Endothelial cell of umbilical vein (primary cell): ENCODE measurements around the gene CTSC. TPM values are rescaled to one million over a fixed set of nuclear protein-coding genes. Genes with fewer than 3 reads are reported as not detected.

Experiments
- BruUV-seq: library from RNA; stranded (reverse); fragments of 400-500 nt; replicated peaks from 2 replicates; lab custom pipeline; 2021; lab: Mats Ljungman, UMichigan
- CTCF ChIA-PET: fragments of 300-600, 350-600 bp; sonication (Branson Sonifier 250); formaldehyde crosslinking; loops from one replicate; lab custom pipeline; 2021; ENCODE audit warnings: antibody characterized with exemption, inconsistent platforms; lab: Charles Lee
- POLR2A ChIA-PET: fragments of 300-600, 350-600 bp; sonication (Branson Sonifier 250); formaldehyde crosslinking; loops from one replicate; lab custom pipeline; 2021; ENCODE audit warnings: antibody characterized with exemption, inconsistent platforms; lab: Charles Lee
- DNase-seq: peaks from one replicate; pipeline ENCODE4 v3.0.0-alpha.2; 2011; ENCODE audit warnings: low read depth, low spot score
- FAIRE-seq: peaks from 2 replicates; lab custom pipeline; 2011; peaks lifted over from hg19 to GRCh38; lab: Jason Lieb, UNC
- H2AFZ ChIP-seq: 2 replicates; pipeline ENCODE4 v1.6.0; 2012; ENCODE audit warnings: low read depth, low read length, control low read depth, inconsistent platforms
- H3K27ac ChIP-seq: 2 replicates; pipeline ENCODE4 v1.5.1; 2011; ENCODE audit warnings: low read depth, mild to moderate bottlenecking, control low read depth, low read length, moderate library complexity; ENCODE audit not compliant: insufficient read depth
- H3K27me3 ChIP-seq, 2 experiments: 2 replicates each; pipeline versions ENCODE4 v1.6.0 to v1.6.1; 2011; ENCODE audit warnings: low read length in 2 of 2, mixed read lengths in 1 of 2; ENCODE audit not compliant: control insufficient read depth in 2 of 2, insufficient read depth in 2 of 2
- H3K36me3 ChIP-seq, 2 experiments: 2 replicates in 1 of 2; 3 replicates in 1 of 2; pipeline ENCODE4 v1.5.1; 2011; ENCODE audit warnings: low read length in 2 of 2, mild to moderate bottlenecking in 1 of 2, moderate library complexity in 1 of 2; ENCODE audit not compliant: control insufficient read depth in 2 of 2, insufficient read depth in 2 of 2; ENCODE audit errors: extremely low read depth in 1 of 2
- H3K4me1 ChIP-seq: 3 replicates; pipeline ENCODE4 v1.5.1; 2011; ENCODE audit warnings: mild to moderate bottlenecking, low read length; ENCODE audit not compliant: control insufficient read depth, insufficient read depth; ENCODE audit errors: extremely low read depth
- H3K4me2 ChIP-seq: 2 replicates; pipeline ENCODE4 v1.6.1; 2011; ENCODE audit warnings: low read length, control low read depth, mixed read lengths; ENCODE audit not compliant: insufficient read depth
- H3K4me3 ChIP-seq, 3 experiments: fragments of 200-600 bp in 1 of 3; sonication (generic), shearing (Covaris generic) in 1 of 3; replicated peaks in 1 of 3; 2 replicates each; pipeline ENCODE4 v1.5.1; 2011 to 2016; ENCODE audit warnings: control low read depth in 3 of 3, low read length in 3 of 3, mild to moderate bottlenecking in 2 of 3, inconsistent platforms in 1 of 3, low read depth in 1 of 3, moderate library complexity in 1 of 3; ENCODE audit not compliant: insufficient read depth in 1 of 3
- H3K79me2 ChIP-seq: 2 replicates; pipeline ENCODE4 v1.6.0; 2012; ENCODE audit warnings: low read length, inconsistent platforms; ENCODE audit not compliant: control insufficient read depth, insufficient read depth
- H3K9ac ChIP-seq: replicated peaks from 2 replicates; pipeline ENCODE3; 2011; ENCODE audit warnings: low read length, control low read depth; ENCODE audit not compliant: insufficient read depth; ENCODE audit errors: extremely low read depth
- H3K9me1 ChIP-seq: replicated peaks from 3 replicates; pipeline ENCODE4 v1.6.0; 2011; ENCODE audit warnings: mild to moderate bottlenecking, low read length; ENCODE audit not compliant: control insufficient read depth, insufficient read depth; ENCODE audit errors: extremely low read depth
- H3K9me3 ChIP-seq: replicated peaks from 2 replicates; pipeline ENCODE4 v1.5.1; 2012; ENCODE audit warnings: low read length, inconsistent platforms; ENCODE audit not compliant: control insufficient read depth, insufficient read depth
- H4K20me1 ChIP-seq: replicated peaks from 2 replicates; pipeline ENCODE3; 2011; ENCODE audit warnings: mild to moderate bottlenecking, low read length; ENCODE audit not compliant: control insufficient read depth, insufficient read depth; ENCODE audit errors: extremely low read depth
- CTCF ChIP-seq, 2 donors: IDR thresholded peaks; 1 replicate in 1 of 2; 2 replicates in 1 of 2; pipeline ENCODE4 v1.5.1; 2011; ENCODE audit warnings: low read length in 2 of 2, mild to moderate bottlenecking in 2 of 2, moderate library complexity in 2 of 2, control low read depth in 1 of 2, inconsistent platforms in 1 of 2, low read depth in 1 of 2; ENCODE audit not compliant: insufficient read depth in 1 of 2; ENCODE audit errors: extremely low read depth in 1 of 2
- EZH2 ChIP-seq: IDR thresholded peaks from 2 replicates; pipeline ENCODE4 v1.6.1; 2012; ENCODE audit warnings: borderline replicate concordance, low read depth, mild to moderate bottlenecking, moderate library complexity, low read length, inconsistent platforms; ENCODE audit not compliant: severe bottlenecking
- GATA2 ChIP-seq: IDR thresholded peaks from 2 replicates; pipeline ENCODE4 v1.7.0; 2011; ENCODE audit warnings: low read depth, mild to moderate bottlenecking, moderate library complexity, mixed read lengths, low read length; ENCODE audit not compliant: insufficient read length, insufficient read depth
- MAX ChIP-seq: IDR thresholded peaks from 2 replicates; pipeline ENCODE4 v1.6.1; 2011; ENCODE audit not compliant: insufficient read depth, insufficient read length
- MYC ChIP-seq: IDR thresholded peaks from one replicate; pipeline ENCODE4 v1.6.1; 2011; ENCODE audit warnings: mild to moderate bottlenecking, low read depth, low read length
- POLR2AphosphoS5 ChIP-seq: IDR thresholded peaks from 2 replicates; pipeline ENCODE4 v1.6.1; 2012; ENCODE audit warnings: low read depth, mild to moderate bottlenecking, control low read depth, low read length, moderate library complexity; ENCODE audit not compliant: insufficient read depth
- dilution Hi-C: fragments of 300-500 bp; cut with MboI; formaldehyde crosslinking; loops from one replicate; pipeline ENCODE4 v1.15.0; 2019; ENCODE audit warnings: low sequenced_read_pairs; ENCODE audit not compliant: extremely low pct_ligation_motif_present
- intact Hi-C: fragments of 100-400 bp; cut with micrococcal nuclease; formaldehyde crosslinking; loops from one replicate; pipeline ENCODE4 v1.10.0; 2022
- polyA plus RNA-seq, 4 experiments: library from polyadenylated mRNA; depleted of rRNA in 3 of 4; stranded (reverse) in 3 of 4; unstranded in 1 of 4; fragments of >200 nt; gene quantifications; 2 replicates each; pipeline versions ENCODE4 v1.2.1 to v1.2.3, GENCODE V29; 2011 to 2012; ENCODE audit warnings: missing spikeins in 1 of 4
- total RNA-seq: library from RNA; stranded (reverse); gene quantifications from 2 replicates; pipeline ENCODE4 v1.2.3, GENCODE V29; 2021

CTSC gene
- total and polyA plus RNA-seq, 2 donors (not counting 3 experiments of a cell fraction or from before 2014, with no cell fraction given) = 130 to 186 TPM

GRCh38 chr11:88307749-88308425 lies 29.6 kb downstream of the CTSC start:
- no TSS peak for BruUV-seq
- Histone ChIP-seq H3K4me2 (no peak overlapping the region), H3K27ac (no peak overlapping the region), H3K4me3 (no peak overlapping the region), H3K9me3 (no peaks in the 10 kb centered on the region), H3K36me3 (peaks cover 5 to 11% of the 10 kb centered on the region in 2 experiments), H3K9me1 (no peaks in the 10 kb centered on the region), H2AFZ (no peak overlapping the region), H3K27me3 (no peaks in the 10 kb centered on the region), H4K20me1 (no peaks in the 10 kb centered on the region), H3K79me2 (peaks cover 2% of the 10 kb centered on the region), H3K9ac (no peak overlapping the region), H3K4me1 (peaks cover 11% of the 10 kb centered on the region)
- TF ChIP-seq CTCF (IDR thresholded peaks at IDR 0.05; ENCODE audit: extremely low read depth in 1 of 2, insufficient read depth in 1 of 2, low read depth in 1 of 2, low read length in 2 of 2) (no peak), MAX (no peak), MYC (no peak), EZH2 (no peak), POLR2AphosphoS5 (no peak), GATA2 (no peak)
- FAIRE-seq (no peak), DNase-seq (no peak)
- POLR2A ChIA-PET = no interaction called here
- dilution Hi-C loops (no loop called here), intact Hi-C loops (no loop called here)
- CTCF ChIA-PET = interaction anchor here (1.1 to 1.8 kb wide), 5 partner anchors 9 to 177 kb away, joined by 3 to 6 read pairs (median 4); no protein-coding TSS in a partner anchor
